B cell (primary cell): Measurements from ENCODE around the gene TLX2. TPM values are rescaled to one million over a fixed set of nuclear protein-coding genes. Genes with fewer than 3 reads are reported as not detected.

Experiments used
- ATAC-seq: fragments of 200-7000 bp; cut with Tn5 transposase; one replicate; pipeline ENCODE4 v1.10.0; 2021; ENCODE audit warnings: low read depth, mild to moderate bottlenecking, moderate number of reproducible peaks, moderate library complexity
- CTCF ChIA-PET: fragments of 350-600 bp; sonication (Branson Sonifier 250); formaldehyde crosslinking; loops from one replicate; lab custom pipeline; 2021; ENCODE audit warnings: antibody characterized with exemption, inconsistent platforms; lab: Charles Lee
- POLR2A ChIA-PET: fragments of 350-600 bp; sonication (Branson Sonifier 250); formaldehyde crosslinking; loops from one replicate; lab custom pipeline; 2021; ENCODE audit warnings: antibody characterized with exemption; lab: Charles Lee
- DNase-seq: peaks from one replicate; pipeline ENCODE4 v3.0.0; 2013
- H2AFZ ChIP-seq: 2 replicates; pipeline ENCODE4 v1.6.1; 2012; ENCODE audit warnings: mild to moderate bottlenecking, low read depth, low read length; ENCODE audit not compliant: insufficient read depth, poor library complexity, severe bottlenecking
- H3K27ac ChIP-seq, 2 donors: 1 replicate in 1 of 2; 2 replicates in 1 of 2; pipeline ENCODE4 v1.5.1; 2012 to 2013; ENCODE audit warnings: low read length in 2 of 2, mild to moderate bottlenecking in 2 of 2, moderate library complexity in 1 of 2
- H3K27me3 ChIP-seq, 4 experiments: fragments of 200-600 bp in 1 of 4; sonication (generic) in 1 of 4; replicated peaks in 1 of 4; 1 replicate in 2 of 4; 2 replicates in 2 of 4; pipeline versions ENCODE4 v1.6.1 to v1.7.0; 2013 to 2016; ENCODE audit warnings: low read length in 3 of 4, mild to moderate bottlenecking in 2 of 4, mixed read lengths in 1 of 4, moderate library complexity in 1 of 4; ENCODE audit not compliant: insufficient read depth in 4 of 4, control insufficient read depth in 3 of 4; ENCODE audit errors: control extremely low read depth in 1 of 4
- H3K36me3 ChIP-seq, 2 experiments: replicated peaks in 1 of 2; 1 replicate in 1 of 2; 2 replicates in 1 of 2; pipeline versions ENCODE4 v1.6.1 to v1.7.1; 2013; ENCODE audit warnings: low read length in 1 of 2; ENCODE audit not compliant: insufficient read depth in 2 of 2, control insufficient read depth in 1 of 2; ENCODE audit errors: control extremely low read depth in 1 of 2, extremely low read depth in 1 of 2
- H3K4me1 ChIP-seq, 2 donors: fragments of 200-600 bp in 1 of 2; sonication (generic) in 1 of 2; 1 replicate in 1 of 2; 2 replicates in 1 of 2; pipeline versions ENCODE4 v1.5.1 to v1.6.1; 2013 to 2017; ENCODE audit warnings: low read length in 2 of 2; ENCODE audit not compliant: control insufficient read depth in 2 of 2, insufficient read depth in 2 of 2
- H3K4me2 ChIP-seq: replicated peaks from 2 replicates; pipeline ENCODE3; 2012; ENCODE audit warnings: mild to moderate bottlenecking, low read depth, low read length; ENCODE audit not compliant: poor library complexity, severe bottlenecking
- H3K4me3 ChIP-seq, 5 experiments: fragments of 200-600 bp in 1 of 5; sonication (generic) in 1 of 5; 1 replicate in 3 of 5; 2 replicates in 2 of 5; pipeline versions ENCODE4 v1.5.1 to v1.7.0; 2011 to 2016; ENCODE audit warnings: low read length in 4 of 5, mild to moderate bottlenecking in 4 of 5, low read depth in 2 of 5, control low read depth in 1 of 5, moderate library complexity in 1 of 5; ENCODE audit not compliant: insufficient read depth in 1 of 5; ENCODE audit errors: control extremely low read depth in 1 of 5, extremely low read depth in 1 of 5
- H3K79me2 ChIP-seq: fragments of 200-600 bp; sonication (generic); one replicate; pipeline ENCODE4 v1.6.0; 2016; ENCODE audit warnings: low read length; ENCODE audit not compliant: control insufficient read depth, insufficient read depth
- H3K9ac ChIP-seq: fragments of 200-600 bp; sonication (generic); 2 replicates; pipeline ENCODE4 v1.6.1; 2017; ENCODE audit warnings: mild to moderate bottlenecking, low read length, moderate library complexity
- H3K9me3 ChIP-seq, 3 donors: one replicate each; pipeline versions ENCODE4 v1.6.1 to v1.7.1; 2013; ENCODE audit warnings: low read length in 2 of 3; ENCODE audit not compliant: control insufficient read depth in 2 of 3, insufficient read depth in 1 of 3; ENCODE audit errors: control extremely low read depth in 1 of 3
- H4K20me1 ChIP-seq: 2 replicates; pipeline ENCODE4 v1.6.0; 2012; ENCODE audit warnings: mild to moderate bottlenecking, low read length; ENCODE audit not compliant: insufficient read depth, control insufficient read depth, poor library complexity, severe bottlenecking
- H3K27ac Mint-ChIP-seq: one replicate; pipeline ENCODE4 v1.8.0; 2021; ENCODE audit warnings: mixed read lengths
- H3K27me3 Mint-ChIP-seq: one replicate; pipeline ENCODE4 v1.8.0; 2021; ENCODE audit warnings: mixed read lengths
- H3K4me1 Mint-ChIP-seq: one replicate; pipeline ENCODE4 v1.8.0; 2021; ENCODE audit warnings: mixed read lengths
- H3K4me3 Mint-ChIP-seq: one replicate; pipeline ENCODE4 v1.8.0; 2021; ENCODE audit warnings: mixed read lengths
- H3K9me3 Mint-ChIP-seq: one replicate; pipeline ENCODE4 v1.8.0; 2022; ENCODE audit warnings: mixed read lengths; ENCODE audit not compliant: insufficient read depth
- CTCF ChIP-seq: fragments of 200-600 bp; IDR thresholded peaks from one replicate; pipeline ENCODE4 v1.8.0; 2022; ENCODE audit warnings: antibody characterized with exemption, mild to moderate bottlenecking
- EZH2 ChIP-seq: IDR thresholded peaks from 2 replicates; pipeline ENCODE4 v1.6.1; 2012; ENCODE audit warnings: borderline replicate concordance, low read depth, mild to moderate bottlenecking, moderate library complexity, low read length; ENCODE audit not compliant: insufficient read depth, poor library complexity, severe bottlenecking
- WGBS: methylation state at CpG from one replicate; pipeline ENCODE4 v1.1.5; 2013; ENCODE audit warnings: missing lambda C conversion rate; ENCODE audit not compliant: insufficient coverage; 5-methylcytosine and 5-hydroxymethylcytosine counted together
- intact Hi-C: fragments of 100-400 bp; cut with micrococcal nuclease; formaldehyde crosslinking; loops from one replicate; pipeline ENCODE4 v1.10.0; 2022
- polyA plus RNA-seq: library from polyadenylated mRNA; depleted of rRNA; stranded (reverse); fragments of >200 nt; gene quantifications from 2 replicates; pipeline ENCODE4 v1.2.3, GENCODE V29; 2012
- total RNA-seq, 2 donors: library from RNA; stranded (reverse); fragments of 120-200 nt in 1 of 2; gene quantifications; 1 replicate in 1 of 2; 2 replicates in 1 of 2; pipeline versions ENCODE4 v1.2.3 to v1.2.4, GENCODE V29; 2013 to 2022

Gene TLX2
- total and polyA plus RNA-seq, 2 donors (not counting 1 experiment from before 2014, with no cell fraction given), result 0.06 TPM; not detected in 1

DNA sequence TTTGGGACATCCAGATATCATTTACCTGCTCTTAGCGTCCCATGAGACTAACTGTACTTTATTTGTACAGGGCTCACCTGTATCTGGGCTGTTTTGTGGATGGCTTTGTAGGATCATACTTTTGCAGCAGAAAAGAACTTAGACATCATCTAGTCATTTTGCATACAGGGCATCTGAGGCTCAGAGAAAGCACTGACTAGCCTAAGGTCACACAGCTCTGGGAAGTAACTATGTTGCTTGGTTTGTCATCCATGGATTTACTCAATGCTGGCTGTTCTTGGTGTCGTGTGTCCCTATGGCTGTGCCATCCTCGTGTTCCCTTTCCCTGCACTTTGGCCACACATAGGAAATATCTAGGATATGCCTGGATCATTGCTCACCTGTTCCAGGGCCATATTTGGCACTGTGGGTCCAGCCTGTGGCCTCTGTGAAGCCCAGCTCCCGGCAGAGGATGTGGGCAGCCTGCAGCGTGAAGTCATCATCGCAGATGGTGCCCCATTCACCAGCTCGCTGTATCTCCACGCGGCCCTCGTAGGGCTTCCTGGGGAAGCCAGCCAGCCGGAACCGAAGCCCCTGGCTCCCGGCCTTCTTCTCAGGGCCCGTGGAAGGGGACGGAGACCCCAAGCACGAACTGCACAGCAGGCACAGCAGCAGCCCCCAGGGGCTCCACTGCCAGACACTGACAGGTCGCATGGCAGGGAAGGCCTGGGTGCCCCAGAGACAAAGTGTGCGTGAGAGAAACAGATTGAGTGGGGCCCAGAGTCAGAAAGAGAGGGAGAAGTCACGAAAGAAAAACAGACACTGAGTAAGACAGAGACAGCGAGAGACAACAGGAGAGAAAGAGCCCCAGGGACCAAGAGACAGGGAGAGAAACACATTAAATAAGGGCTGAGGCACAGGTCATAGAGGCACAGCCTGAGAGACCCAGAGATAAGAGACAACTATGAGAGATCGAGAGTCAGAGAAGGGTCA, 38.0 kb downstream of the TLX2 start:
- H3K79me2 ChIP-seq, result peaks cover 11% of the 10 kb centered on the region
- H3K27me3 ChIP-seq, result peaks cover 0 to 28% (median 21%) of the 10 kb centered on the region in 4 experiments
- peaks cover 15% of the 10 kb centered on the region for H4K20me1 ChIP-seq
- H3K4me1 ChIP-seq, result peaks cover 27 to 46% of the 10 kb centered on the region in 2 donors
- H3K9me3 ChIP-seq, result no peaks in the 10 kb centered on the region
- DNase-seq (no peak), ATAC-seq (no peak)
- H3K27ac ChIP-seq, result no peak overlapping the region
- H3K9ac ChIP-seq, result no peak overlapping the region
- no peak overlapping the region for H3K4me3 ChIP-seq
- H3K27me3 Mint-ChIP-seq, result peaks cover 12% of the 10 kb centered on the region
- ChIA-PET CTCF (interaction anchor here (0.7 to 2.5 kb wide), 4 partner anchors 20 to 323 kb away, joined by 3 to 10 read pairs (median 6); partner anchors contain the start of genes AUP1 and HTRA2), POLR2A (no interaction called here)
- H2AFZ ChIP-seq, result no peak overlapping the region
- no peak overlapping the region for H3K4me2 ChIP-seq
- intact Hi-C loops, result loop anchor here (10.0 kb wide), 1 partner anchor 157 kb away; no protein-coding TSS in a partner anchor
- H3K9me3 Mint-ChIP-seq, result no peaks in the 10 kb centered on the region
- peaks cover 29% of the 10 kb centered on the region for H3K4me1 Mint-ChIP-seq
- TF ChIP-seq CTCF (no peak), EZH2 (no peak)
- peaks cover 0 to 13% of the 10 kb centered on the region in 2 experiments for H3K36me3 ChIP-seq
- H3K27ac Mint-ChIP-seq, result peak overlapping the region; percentile 82
- WGBS, result 70% methylated on average over 21 of the region's 21 CpGs
- peak overlapping the region; percentile 72 for H3K4me3 Mint-ChIP-seq
